GM18502 (cell line): Measurements from ENCODE around the gene ARSD.

Source experiments
- ATAC-seq: cut with Tn5 transposase; IDR thresholded peaks from one replicate; pipeline ENCODE4 v1.9.1; 2021; ENCODE audit warnings: mild to moderate bottlenecking; ENCODE audit not compliant: unreplicated experiment, poor library complexity

Gene ARSD

GRCh38 chrX:2863646-2864045 is 65.5 kb downstream of the ARSD start:
- no peak for ATAC-seq

GRCh38 chrX:2862404-2862803 is 66.7 kb downstream of the ARSD start:
- ATAC-seq = no peak

- no peak for ATAC-seq
Observed at GRCh38 chrX:2859197-2859797, 69.8 kb downstream of the ARSD start.

- ATAC-seq = no peak
Observed at GRCh38 chrX:2857566-2857965, 71.6 kb downstream of the ARSD start.

- ATAC-seq = no peak
Observed at GRCh38 chrX:2855761-2856160, 73.4 kb downstream of the ARSD start.

- no peak for ATAC-seq
Observed at GRCh38 chrX:2854918-2855317, 74.2 kb downstream of the ARSD start.
